Astrocyte (in vitro differentiated cells and primary cell): ENCODE data around the gene GLT8D1.

Experiments used
- CTCF ChIP-seq: IDR thresholded peaks from 2 replicates; pipeline ENCODE4 v1.5.1; 2011; ENCODE audit warnings: low read depth, mild to moderate bottlenecking, inconsistent platforms, low read length, moderate library complexity; ENCODE audit not compliant: insufficient read depth
- EZH2 ChIP-seq: IDR thresholded peaks from 2 replicates; pipeline ENCODE4 v1.6.1; 2012; ENCODE audit warnings: mild to moderate bottlenecking, low read length, inconsistent platforms; ENCODE audit not compliant: insufficient read depth

- no peak for TF ChIP-seq EZH2
- TF ChIP-seq CTCF, result no peak
Measured at GRCh38 chr3:52743721-52744120, 38.1 kb upstream of the GLT8D1 start.
